GM19324 (cell line): ENCODE results near the gene PFAS.

ENCODE experiments used
- ATAC-seq: cut with Tn5 transposase; IDR thresholded peaks from one replicate; pipeline ENCODE4 v1.9.1; 2021; ENCODE audit warnings: mild to moderate bottlenecking, moderate library complexity; ENCODE audit not compliant: unreplicated experiment, low FRiP score

The PFAS gene

DNA sequence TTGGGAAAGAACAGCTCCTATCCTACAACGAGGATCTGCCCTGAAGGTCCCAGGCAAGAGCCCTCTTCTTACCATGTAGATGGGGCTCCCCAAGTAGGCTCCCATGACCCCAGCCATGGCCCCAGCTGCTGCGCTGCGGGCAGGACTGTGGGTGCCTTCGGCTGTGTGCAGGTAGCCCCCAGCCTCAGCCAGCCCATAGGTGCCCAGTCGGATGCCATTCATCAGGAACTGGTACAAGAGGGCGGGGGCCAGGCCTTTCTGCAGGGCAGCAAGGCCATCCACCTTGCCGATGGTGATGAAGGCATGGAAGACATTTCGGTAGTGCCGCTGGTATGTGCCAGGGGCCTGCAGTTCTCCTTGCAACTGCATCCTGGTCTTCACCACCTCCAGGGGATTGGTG lies 45.3 kb downstream of the PFAS start:
- no peak for ATAC-seq

- no peak for ATAC-seq
These were observed 45.8 kb downstream of the PFAS start for GRCh38 chr17:8294814-8295316.

- ATAC-seq, result no peak
These were observed 51.1 kb downstream of the PFAS start for GRCh38 chr17:8300226-8300625.

DNA sequence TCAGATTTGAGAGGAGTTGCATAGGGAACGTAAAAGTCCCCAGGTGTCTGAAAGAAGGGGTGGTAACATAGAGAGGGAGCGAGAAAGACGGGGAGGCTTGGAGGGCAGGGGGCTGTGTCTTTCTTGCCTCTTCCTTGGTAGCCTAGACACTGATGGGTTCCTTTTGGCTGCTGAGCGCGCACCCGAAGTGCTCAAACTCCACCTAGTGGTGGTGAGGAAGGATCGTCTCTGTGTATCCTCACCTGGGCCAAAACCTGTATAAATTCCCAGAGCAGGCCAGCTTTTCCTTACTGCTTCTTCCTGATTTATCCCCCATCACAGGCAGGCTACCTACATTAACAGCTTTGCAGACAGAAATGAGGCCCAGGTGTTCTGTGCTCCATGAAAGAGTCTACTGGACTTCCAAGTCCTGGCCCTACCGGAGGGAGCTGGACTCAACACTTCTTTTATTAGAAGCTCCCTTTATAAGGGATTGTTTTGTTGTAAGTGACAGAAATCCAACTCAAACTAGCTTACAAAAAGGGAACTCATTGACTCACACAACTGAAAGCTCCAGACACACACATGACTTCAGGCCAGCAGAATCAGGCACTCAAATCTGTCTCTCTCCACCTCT lies 51.6 kb downstream of the PFAS start:
- ATAC-seq, result no peak

GRCh38 chr17:8310601-8311123 lies 61.6 kb downstream of the PFAS start:
- ATAC-seq, result no peak

GRCh38 chr17:8311131-8311790 lies 62.2 kb downstream of the PFAS start:
- no peak for ATAC-seq

DNA sequence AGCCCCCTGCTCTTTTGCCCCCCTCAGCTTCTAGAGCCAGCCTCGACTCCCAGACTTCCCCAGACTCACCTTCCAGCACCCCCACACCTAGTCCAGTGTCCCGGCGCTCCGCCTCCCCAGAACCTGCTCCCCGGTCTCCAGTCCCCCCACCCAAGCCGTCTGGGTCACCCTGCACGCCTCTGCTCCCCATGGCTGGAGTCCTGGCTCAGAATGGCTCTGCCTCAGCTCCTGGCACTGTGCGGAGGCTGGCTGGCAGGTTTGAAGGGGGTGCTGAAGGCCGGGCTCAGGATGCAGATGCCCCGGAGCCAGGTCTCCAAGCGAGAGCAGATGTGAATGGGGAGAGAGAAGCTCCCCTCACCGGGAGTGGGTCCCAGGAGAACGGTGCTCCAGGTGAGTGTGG lies 63.2 kb downstream of the PFAS start:
- ATAC-seq, result no peak

GRCh38 chr17:8312726-8313600 lies 63.9 kb downstream of the PFAS start:
- ATAC-seq, result no peak

GRCh38 chr17:8314797-8315763 lies 66.0 kb downstream of the PFAS start:
- ATAC-seq, result no peak

DNA sequence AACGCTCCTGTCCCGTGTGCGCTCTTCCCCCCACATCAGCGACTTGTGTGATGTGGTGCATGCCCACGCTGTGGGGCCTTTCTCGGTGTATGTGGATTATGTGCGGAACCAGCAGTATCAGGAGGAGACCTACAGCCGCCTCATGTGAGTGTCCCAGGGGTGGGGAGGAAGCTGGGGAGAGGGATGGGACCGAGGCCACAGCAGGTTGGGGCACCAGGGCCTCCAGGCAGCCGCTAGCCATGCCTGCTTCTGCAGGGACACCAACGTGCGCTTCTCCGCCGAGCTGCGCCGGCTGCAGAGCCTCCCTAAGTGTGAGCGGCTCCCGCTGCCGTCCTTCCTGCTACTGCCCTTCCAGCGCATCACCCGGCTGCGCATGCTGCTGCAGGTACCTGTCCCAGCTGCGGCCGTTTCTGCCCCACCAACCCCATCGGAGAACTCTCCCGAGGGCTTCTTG lies 66.7 kb downstream of the PFAS start:
- ATAC-seq, result no peak

DNA sequence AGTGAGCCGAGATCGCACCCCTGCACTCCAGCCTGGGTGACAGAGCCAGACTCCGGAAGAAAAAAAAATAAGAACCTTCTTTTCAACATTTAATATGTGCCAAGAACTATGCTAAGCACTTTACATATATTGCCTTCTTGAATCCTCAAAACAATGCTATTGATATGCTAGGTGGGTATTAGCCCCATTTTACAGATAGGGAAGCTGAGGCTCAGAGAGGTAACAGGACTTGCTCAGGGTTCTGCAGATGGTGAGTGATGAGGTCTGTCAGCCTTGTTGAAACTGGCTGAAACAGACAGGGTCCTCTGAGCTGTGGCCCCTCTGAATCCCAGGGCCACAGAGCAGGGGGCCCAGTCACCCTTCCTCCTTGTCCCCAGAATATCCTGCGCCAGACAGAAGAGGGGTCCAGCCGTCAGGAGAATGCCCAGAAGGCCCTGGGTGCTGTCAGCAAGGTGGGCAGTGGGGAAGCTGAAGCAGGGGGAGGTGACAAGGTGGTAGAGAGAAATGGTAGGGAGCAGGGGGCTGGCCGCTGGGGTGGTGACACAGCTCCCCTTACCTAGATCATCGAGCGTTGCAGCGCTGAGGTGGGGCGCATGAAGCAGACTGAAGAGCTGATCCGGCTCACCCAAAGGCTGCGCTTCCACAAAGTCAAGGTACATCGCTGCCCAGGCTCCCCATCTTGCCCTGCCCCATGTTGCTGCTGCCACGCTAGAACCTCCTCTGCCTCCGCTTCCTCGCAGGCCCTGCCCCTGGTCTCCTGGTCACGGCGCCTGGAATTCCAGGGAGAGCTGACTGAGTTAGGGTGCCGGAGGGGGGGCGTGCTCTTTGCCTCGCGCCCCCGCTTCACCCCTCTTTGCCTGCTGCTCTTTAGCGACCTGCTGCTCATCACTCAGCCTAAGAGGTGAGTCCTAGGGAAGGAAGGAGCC lies 69.2 kb downstream of the PFAS start:
- ATAC-seq, result no peak
